HepG2 (cell line): ENCODE results near the gene TGFBR1. TPM values are rescaled to one million over a fixed set of nuclear protein-coding genes. Genes with fewer than 3 reads are reported as not detected.
A peak's percentile ranks its signal among the peaks of the same experiment; 100 is the strongest.

ENCODE experiments used
- ATAC-seq: fragments of 200-7000 bp; cut with Tn5 transposase; 3 replicates; pipeline ENCODE4 v1.9.1; 2020; ENCODE audit warnings: mild to moderate bottlenecking, moderate library complexity
- BruUV-seq: library from RNA; stranded (reverse); fragments of 400-500 nt; replicated peaks from 2 replicates; lab custom pipeline; 2021; lab: Mats Ljungman, UMichigan
- CTCF ChIA-PET: fragments of 300-600 bp; formaldehyde crosslinking; extraction: SDS; loops from one replicate; lab custom pipeline; 2021; ENCODE audit warnings: low total read pairs, inconsistent platforms, low intra/inter-chr PET ratio; lab: Yijun Ruan, JAX
- POLR2A ChIA-PET: fragments of 350-600 bp; sonication (Branson Sonifier 250); formaldehyde crosslinking; loops from one replicate; lab custom pipeline; 2020; ENCODE audit warnings: antibody characterized with exemption, inconsistent platforms; lab: Yijun Ruan, JAX
- DNase-seq: peaks from one replicate; pipeline ENCODE4 v3.0.0-alpha.2; 2015; ENCODE audit warnings: low spot score
- FAIRE-seq: peaks from 3 replicates; lab custom pipeline; 2011; peaks lifted over from hg19 to GRCh38; lab: Jason Lieb, UNC
- H2AFZ ChIP-seq: one replicate; pipeline ENCODE4 v1.6.1; 2011; ENCODE audit warnings: low read length, inconsistent platforms
- H3K27ac ChIP-seq: fragments of 300-600 bp; 3 replicates; pipeline ENCODE4 v1.8.0; 2011; ENCODE audit warnings: mixed run types, mild to moderate bottlenecking, mixed read lengths, low read length, inconsistent platforms; ENCODE audit not compliant: insufficient read depth; ENCODE audit errors: extremely low read length
- H3K27me3 ChIP-seq, 2 experiments: fragments of 200-600 bp in 1 of 2; 2 replicates in 1 of 2; 3 replicates in 1 of 2; pipeline versions ENCODE4 v1.6.0 to v1.8.0; 2011; ENCODE audit warnings: low read length in 2 of 2, mild to moderate bottlenecking in 2 of 2, moderate library complexity in 2 of 2, inconsistent platforms in 1 of 2; ENCODE audit not compliant: insufficient read depth in 2 of 2, control insufficient read depth in 1 of 2
- H3K36me3 ChIP-seq, 2 experiments: fragments of 200-600 bp in 1 of 2; replicated peaks in 1 of 2; 2 replicates in 1 of 2; 3 replicates in 1 of 2; pipeline versions ENCODE4 v1.5.1 to v1.8.0; 2011; ENCODE audit warnings: low read length in 2 of 2, inconsistent platforms in 1 of 2; ENCODE audit not compliant: insufficient read depth in 2 of 2, control insufficient read depth in 1 of 2
- H3K4me1 ChIP-seq: 2 replicates; pipeline ENCODE4 v1.5.1; 2012; ENCODE audit warnings: low read length, inconsistent platforms; ENCODE audit not compliant: insufficient read depth
- H3K4me2 ChIP-seq: 2 replicates; pipeline ENCODE4 v1.6.0; 2011; ENCODE audit warnings: low read depth, low read length, inconsistent platforms
- H3K4me3 ChIP-seq, 3 experiments: fragments of 200-600 bp in 1 of 3; sonication (generic), shearing (Covaris generic) in 1 of 3; replicated peaks in 1 of 3; 2 replicates each; pipeline ENCODE4 v1.5.1; 2011 to 2016; ENCODE audit warnings: low read length in 3 of 3, inconsistent platforms in 2 of 3, low read depth in 2 of 3, mild to moderate bottlenecking in 2 of 3, control low read depth in 1 of 3, mixed read lengths in 1 of 3; ENCODE audit not compliant: insufficient read depth in 1 of 3
- H3K79me2 ChIP-seq: one replicate; pipeline ENCODE4 v1.6.1; 2011; ENCODE audit warnings: low read length, inconsistent platforms; ENCODE audit not compliant: insufficient read depth
- H3K9ac ChIP-seq: 2 replicates; pipeline ENCODE4 v1.6.0; 2011; ENCODE audit warnings: mild to moderate bottlenecking, low read depth, low read length, inconsistent platforms; ENCODE audit not compliant: insufficient read depth
- H3K9me3 ChIP-seq: 2 replicates; pipeline ENCODE4 v1.5.1; 2012; ENCODE audit warnings: mild to moderate bottlenecking, low read length
- H4K20me1 ChIP-seq: 2 replicates; pipeline ENCODE4 v1.6.0; 2011; ENCODE audit warnings: inconsistent platforms, mild to moderate bottlenecking, low read length, moderate library complexity; ENCODE audit not compliant: insufficient read depth
- DNMT1 ChIP-seq: sonication (generic); formaldehyde crosslinking; IDR thresholded peaks from 2 replicates; pipeline ENCODE4 v1.5.1; 2020; ENCODE audit warnings: mild to moderate bottlenecking, missing genetic modification reagents
- PTBP1 ChIP-seq: fragments of 200-400 bp; formaldehyde crosslinking; IDR thresholded peaks from 2 replicates; pipeline ENCODE4 v1.6.1; 2018; ENCODE audit warnings: low read length, low read depth; ENCODE audit not compliant: poor library complexity, severe bottlenecking
- ZNF10 ChIP-seq: sonication (generic); formaldehyde crosslinking; IDR thresholded peaks from 2 replicates; pipeline ENCODE4 v1.4.0; 2020; ENCODE audit warnings: mild to moderate bottlenecking, low read depth, missing genetic modification reagents, borderline replicate concordance
- ZNF629 ChIP-seq: sonication (generic); formaldehyde crosslinking; conservative IDR thresholded peaks from 2 replicates; pipeline ENCODE4 v1.5.0; 2020; ENCODE audit warnings: missing genetic modification reagents
- WGBS: methylation state at CpG from one replicate; pipeline ENCODE4 v1.1.6; 2017; ENCODE audit warnings: low lambda C conversion rate; 5-methylcytosine and 5-hydroxymethylcytosine counted together
- in situ Hi-C: cut with HindIII; loops from 2 replicates; pipeline ENCODE4 v1.10.0; 2017; ENCODE audit warnings: low pct_unique_long_range_greater_than_20kb; ENCODE audit not compliant: extremely low pct_ligation_motif_present
- intact Hi-C: fragments of 100-400 bp; cut with micrococcal nuclease; formaldehyde crosslinking; loops from one replicate; pipeline ENCODE4 v1.10.0; 2022; ENCODE audit not compliant: unreplicated experiment
- polyA plus RNA-seq, 8 experiments: library from polyadenylated mRNA; depleted of rRNA in 3 of 8; stranded (reverse) in 7 of 8; unstranded in 1 of 8; fragments of >200 nt; fragmentation: Illumina TruSeq in 4 of 8; extraction: Trizol in 4 of 8; gene quantifications; 2 replicates each; pipeline versions ENCODE4 v1.2.1 to v1.2.3, GENCODE V29; 2011 to 2016; ENCODE audit warnings: low read depth in 4 of 8, missing spikeins in 1 of 8, mixed read lengths in 1 of 8; ENCODE audit not compliant: insufficient read depth in 1 of 8
- total RNA-seq, 5 experiments: library from RNA; depleted of rRNA; stranded (reverse); fragments of >200 nt; fragmentation: Illumina TruSeq; extraction: Trizol; gene quantifications; 2 replicates each; pipeline ENCODE4 v1.2.3, GENCODE V29; 2016; ENCODE audit warnings: low read depth in 1 of 5
- TF ChIP-seq, protein P1 (sequence below): sonication (generic); formaldehyde crosslinking; IDR thresholded peaks from 2 replicates; pipeline ENCODE4 v1.5.0; 2020; ENCODE audit warnings: missing genetic modification reagents, mild to moderate bottlenecking, borderline replicate concordance

The TGFBR1 gene
- total and polyA plus RNA-seq, 2 of the 13 experiments (the other 11 are each of a cell fraction or from before 2014, with no cell fraction given): 16.8 to 23.9 TPM

DNA sequence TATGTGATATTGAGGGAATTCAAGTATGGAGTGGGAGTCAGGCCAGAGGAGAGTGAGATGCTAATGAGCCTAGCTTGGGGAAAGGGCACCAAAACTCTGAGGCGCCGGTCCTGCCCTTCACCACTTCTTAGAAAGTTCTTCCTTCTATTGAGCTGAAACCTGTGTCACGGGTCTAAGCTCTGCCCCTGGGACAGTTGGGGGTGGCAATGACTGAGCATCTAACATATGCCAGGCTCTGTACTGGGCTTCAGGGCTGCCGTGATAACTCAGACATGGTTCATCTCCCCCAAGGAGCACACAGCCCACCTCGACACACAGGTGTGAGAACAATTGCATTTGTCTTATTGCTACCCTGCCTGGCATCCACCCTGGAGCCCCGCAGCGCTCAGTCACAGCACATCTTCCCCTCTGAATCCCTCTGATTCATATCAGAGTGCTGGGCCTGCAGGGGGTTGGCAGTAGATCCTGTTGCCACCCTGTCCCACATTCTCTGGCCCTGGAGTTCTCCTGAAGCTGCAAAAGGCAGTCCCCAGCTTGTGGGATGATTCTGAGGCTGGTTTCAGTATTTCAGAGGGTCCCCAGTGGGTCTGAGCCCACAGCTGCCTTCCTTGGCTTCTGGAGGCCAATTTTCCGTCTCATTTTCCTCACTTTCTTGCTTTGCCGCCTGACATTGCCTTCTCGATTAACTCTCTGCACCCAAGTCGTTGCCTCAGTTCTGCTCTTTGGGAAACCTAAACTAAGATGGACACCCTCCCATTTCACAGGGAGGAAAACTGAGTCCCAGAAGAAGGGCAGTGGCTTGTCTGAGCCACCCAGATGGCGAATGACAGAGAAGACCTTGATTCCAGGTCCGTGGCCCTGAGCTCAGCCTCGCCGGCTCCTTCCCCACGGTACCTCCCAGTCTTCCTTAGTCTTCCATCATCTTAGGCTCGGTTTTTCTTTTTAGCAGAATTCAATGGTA lies 74.3 kb downstream of the TGFBR1 start:
- H3K4me1 ChIP-seq: peaks cover 47% of the 10 kb centered on the region
- intact Hi-C loops (no loop called here), in situ Hi-C loops (loop anchor here (25.0 kb wide), 1 partner anchor 833 kb away; no protein-coding TSS in a partner anchor)
- no peak overlapping the region for H2AFZ ChIP-seq
- POLR2A ChIA-PET: no interaction called here
- no peak for FAIRE-seq
- no peaks in the 10 kb centered on the region for H3K9me3 ChIP-seq
- CTCF ChIA-PET: no interaction called here
- H3K4me2 ChIP-seq: no peak overlapping the region
- H4K20me1 ChIP-seq: no peaks in the 10 kb centered on the region
- DNase-seq: no peak
- BruUV-seq: no TSS peak
- peak; percentile 86 for TF ChIP-seq ZNF629
- TF ChIP-seq, protein P1, sequence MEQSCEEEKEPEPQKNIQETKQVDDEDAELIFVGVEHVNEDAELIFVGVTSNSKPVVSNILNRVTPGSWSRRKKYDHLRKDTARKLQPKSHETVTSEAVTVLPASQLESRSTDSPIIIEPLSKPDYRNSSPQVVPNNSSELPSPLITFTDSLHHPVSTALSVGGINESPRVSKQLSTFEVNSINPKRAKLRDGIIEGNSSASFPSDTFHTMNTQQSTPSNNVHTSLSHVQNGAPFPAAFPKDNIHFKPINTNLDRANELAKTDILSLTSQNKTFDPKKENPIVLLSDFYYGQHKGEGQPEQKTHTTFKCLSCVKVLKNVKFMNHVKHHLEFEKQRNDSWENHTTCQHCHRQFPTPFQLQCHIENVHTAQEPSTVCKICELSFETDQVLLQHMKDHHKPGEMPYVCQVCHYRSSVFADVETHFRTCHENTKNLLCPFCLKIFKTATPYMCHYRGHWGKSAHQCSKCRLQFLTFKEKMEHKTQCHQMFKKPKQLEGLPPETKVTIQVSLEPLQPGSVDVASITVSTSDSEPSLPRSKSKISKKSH (CRISPR knock-in tag): no peak
- no peaks in the 10 kb centered on the region for H3K79me2 ChIP-seq
- no peak overlapping the region for H3K27ac ChIP-seq
- H3K36me3 ChIP-seq: no peaks in the 10 kb centered on the region
- no peak for ATAC-seq
- no peak overlapping the region for H3K9ac ChIP-seq
- no peak overlapping the region for H3K4me3 ChIP-seq
- peaks cover 0 to 16% of the 10 kb centered on the region in 2 experiments; a peak in 2 of 5 replicates for H3K27me3 ChIP-seq
- 68% methylated on average over 12 of the region's 17 CpGs for WGBS

DNA sequence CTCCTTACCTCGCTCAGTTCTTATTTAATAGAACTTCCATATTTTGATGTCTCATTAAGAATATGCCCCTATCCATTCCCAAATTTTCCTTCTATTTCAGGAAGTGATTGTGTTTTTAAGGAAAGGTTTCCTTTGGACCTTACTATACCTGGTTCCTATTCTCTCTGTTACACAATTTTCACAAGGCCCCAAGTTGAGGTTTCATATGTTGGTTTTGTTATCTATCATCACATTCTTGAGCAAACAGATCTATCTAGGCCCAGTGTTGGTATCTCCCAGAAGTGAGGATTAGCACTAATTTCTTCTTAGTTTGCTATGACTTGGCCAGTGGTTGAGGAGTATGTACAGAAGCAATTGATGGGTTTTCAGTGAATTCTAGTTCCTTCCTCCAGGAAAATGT lies 75.3 kb downstream of the TGFBR1 start:
- no peak for FAIRE-seq
- Histone ChIP-seq H3K79me2 (no peaks in the 10 kb centered on the region), H3K27ac (no peak overlapping the region), H2AFZ (no peak overlapping the region), H3K9me3 (no peaks in the 10 kb centered on the region), H3K4me1 (peaks cover 38% of the 10 kb centered on the region), H4K20me1 (no peaks in the 10 kb centered on the region), H3K36me3 (no peaks in the 10 kb centered on the region), H3K9ac (no peak overlapping the region), H3K27me3 (peaks cover 0 to 16% of the 10 kb centered on the region in 2 experiments; a peak in 2 of 5 replicates), H3K4me2 (no peak overlapping the region), H3K4me3 (no peak overlapping the region)
- CTCF ChIA-PET: no interaction called here
- in situ Hi-C loops: loop anchor here (10.0 to 25.0 kb wide), 2 partner anchors 625 to 832 kb away; no protein-coding TSS in a partner anchor
- ATAC-seq: no peak
- POLR2A ChIA-PET: no interaction called here
- WGBS: 55% methylated on average over 1 of the region's 1 CpG
- no peak for DNase-seq
- no TSS peak for BruUV-seq
- TF ChIP-seq ZNF10 (CRISPR knock-in tag) (no peak), PTBP1 (no peak), DNMT1 (no peak)
- intact Hi-C loops: loop anchor here (5.0 to 10.0 kb wide), 2 partner anchors 85 to 627 kb away; no protein-coding TSS in a partner anchor
